MCF 10A (cell line): ENCODE data around the gene BOC. TPM values are rescaled to one million over a fixed set of nuclear protein-coding genes. Genes with fewer than 3 reads are reported as not detected.

Source experiments
- BruUV-seq: library from RNA; stranded (reverse); fragments of 400-500 nt; replicated peaks from 2 replicates; lab custom pipeline; 2021; lab: Mats Ljungman, UMichigan
- CTCF ChIA-PET: fragments of 300-600 bp; sonication (Branson Sonifier 250); formaldehyde crosslinking; extraction: SDS; loops from one replicate; lab custom pipeline; 2021; ENCODE audit warnings: antibody characterized with exemption, inconsistent platforms; lab: Yijun Ruan, JAX
- POLR2A ChIA-PET: fragments of 300-600, 350-650 bp; sonication (Branson Sonifier 250); formaldehyde crosslinking; extraction: SDS; loops from one replicate; lab custom pipeline; 2020; ENCODE audit warnings: antibody characterized with exemption, inconsistent platforms; lab: Yijun Ruan, JAX
- DNase-seq: peaks from one replicate; pipeline ENCODE4 v3.0.0-alpha.2; 2018; ENCODE audit not compliant: unreplicated experiment
- H3K27ac Mint-ChIP-seq: one replicate; pipeline ENCODE4 v1.8.0; 2022; ENCODE audit warnings: mild to moderate bottlenecking, low read depth, mixed read lengths; ENCODE audit not compliant: unreplicated experiment
- H3K27me3 Mint-ChIP-seq: one replicate; pipeline ENCODE4 v1.8.0; 2022; ENCODE audit warnings: mixed read lengths; ENCODE audit not compliant: insufficient read depth, unreplicated experiment
- H3K36me3 Mint-ChIP-seq: one replicate; pipeline ENCODE4 v1.8.0; 2022; ENCODE audit warnings: mild to moderate bottlenecking, moderate library complexity, mixed read lengths; ENCODE audit not compliant: insufficient read depth, unreplicated experiment
- H3K4me1 Mint-ChIP-seq: one replicate; pipeline ENCODE4 v1.8.0; 2022; ENCODE audit warnings: mixed read lengths; ENCODE audit not compliant: insufficient read depth, unreplicated experiment
- H3K4me3 Mint-ChIP-seq: one replicate; pipeline ENCODE4 v1.8.0; 2022; ENCODE audit warnings: mild to moderate bottlenecking, moderate library complexity, mixed read lengths; ENCODE audit not compliant: unreplicated experiment
- H3K9me3 Mint-ChIP-seq: one replicate; pipeline ENCODE4 v1.8.0; 2022; ENCODE audit warnings: mixed read lengths; ENCODE audit not compliant: unreplicated experiment
- CTCF ChIP-seq: fragments of 200-600 bp; IDR thresholded peaks from one replicate; pipeline ENCODE4 v1.8.0; 2022; ENCODE audit warnings: antibody characterized with exemption, mild to moderate bottlenecking; ENCODE audit not compliant: unreplicated experiment
- intact Hi-C: fragments of 100-400 bp; cut with micrococcal nuclease; formaldehyde crosslinking; loops from 2 replicates; pipeline ENCODE4 v1.14.1; 2022
- total RNA-seq: library from RNA; stranded (reverse); gene quantifications from 2 replicates; pipeline ENCODE4 v1.2.3, GENCODE V29; 2022

Gene BOC
- total RNA-seq, 1 experiment from 2014 or later = 1.8 TPM

DNA sequence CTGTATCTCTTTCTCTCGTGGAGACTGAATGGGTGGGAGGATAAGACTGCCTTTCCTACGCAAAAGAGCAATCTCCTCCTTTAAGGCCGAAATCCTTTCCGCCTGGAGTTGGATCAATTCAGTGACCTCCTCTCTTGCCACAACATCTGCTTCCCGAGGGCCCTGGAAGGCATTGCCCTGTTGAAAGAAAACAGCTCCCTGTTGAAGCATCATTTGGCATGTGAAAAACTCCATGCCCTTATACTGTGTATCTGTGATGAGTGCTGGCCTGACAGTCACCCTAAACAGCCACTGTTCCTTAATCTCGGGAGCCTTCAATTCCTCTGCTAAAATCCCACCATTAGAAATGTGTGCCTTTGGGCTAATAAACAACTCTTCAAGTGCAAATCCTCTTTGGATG is 80.2 kb downstream of the BOC start:
- no peak for TF ChIP-seq CTCF
- DNase-seq = no peak
- ChIA-PET CTCF (interaction anchor here (0.6 kb wide), 2 partner anchors 12 to 240 kb away, joined by 3 read pairs; no protein-coding TSS in a partner anchor), POLR2A (no interaction called here)
- Mint-ChIP-seq H3K9me3 (no peaks in the 10 kb centered on the region), H3K4me3 (no peak overlapping the region), H3K27ac (no peak overlapping the region), H3K36me3 (peaks cover 6% of the 10 kb centered on the region), H3K27me3 (no peaks in the 10 kb centered on the region), H3K4me1 (peaks cover 9% of the 10 kb centered on the region)
- intact Hi-C loops = no loop called here
- no TSS peak for BruUV-seq

DNA sequence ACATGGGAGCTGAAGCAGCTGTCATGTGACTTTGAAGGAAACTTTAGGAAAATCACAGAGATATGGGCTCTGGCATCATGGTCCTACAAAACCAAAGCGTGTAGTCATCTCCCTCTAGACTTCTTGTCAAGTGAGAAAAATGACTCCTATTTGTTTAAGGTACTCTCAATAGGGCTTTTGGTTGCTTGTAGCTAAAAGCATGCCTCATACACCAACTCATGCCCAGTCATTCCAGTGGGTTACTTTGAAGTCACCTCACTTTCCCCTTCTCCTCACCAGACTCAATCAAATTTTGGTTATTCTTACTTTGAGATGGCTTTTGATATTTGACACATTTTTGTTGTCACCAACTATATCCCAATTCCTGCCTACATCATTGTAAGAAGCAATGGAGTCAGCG is 81.6 kb downstream of the BOC start:
- no TSS peak for BruUV-seq
- no peak for TF ChIP-seq CTCF
- Mint-ChIP-seq H3K27me3 (no peaks in the 10 kb centered on the region), H3K36me3 (peaks cover 6% of the 10 kb centered on the region), H3K4me1 (no peaks in the 10 kb centered on the region), H3K9me3 (no peaks in the 10 kb centered on the region), H3K27ac (no peak overlapping the region), H3K4me3 (no peak overlapping the region)
- no peak for DNase-seq
- ChIA-PET POLR2A (no interaction called here), CTCF (interaction anchor here (0.6 to 1.3 kb wide), 5 partner anchors 157 to 462 kb away, joined by 3 to 7 read pairs (median 4); no protein-coding TSS in a partner anchor)
- intact Hi-C loops = no loop called here

- ChIA-PET POLR2A (no interaction called here), CTCF (interaction anchor here (0.6 to 1.3 kb wide), 5 partner anchors 158 to 462 kb away, joined by 3 to 7 read pairs (median 4); no protein-coding TSS in a partner anchor)
- DNase-seq = no peak
- Mint-ChIP-seq H3K27me3 (no peaks in the 10 kb centered on the region), H3K27ac (no peak overlapping the region), H3K36me3 (peaks cover 4% of the 10 kb centered on the region), H3K4me3 (no peak overlapping the region), H3K4me1 (no peaks in the 10 kb centered on the region), H3K9me3 (no peaks in the 10 kb centered on the region)
- intact Hi-C loops = no loop called here
- TF ChIP-seq CTCF = no peak
- BruUV-seq = no TSS peak
These were observed 82.0 kb downstream of the BOC start for GRCh38 chr3:113293348-113293747.

GRCh38 chr3:113295463-113295862 is 84.1 kb downstream of the BOC start:
- Mint-ChIP-seq H3K27me3 (no peaks in the 10 kb centered on the region), H3K4me3 (no peak overlapping the region), H3K36me3 (no peaks in the 10 kb centered on the region), H3K4me1 (no peaks in the 10 kb centered on the region), H3K27ac (no peak overlapping the region), H3K9me3 (no peaks in the 10 kb centered on the region)
- no TSS peak for BruUV-seq
- ChIA-PET POLR2A (interaction anchor here (0.7 kb wide), 1 partner anchor 247 kb away, joined by 3 read pairs; no protein-coding TSS in a partner anchor), CTCF (interaction anchor here (0.8 to 4.6 kb wide), 5 partner anchors 7 to 261 kb away, joined by 3 to 32 read pairs (median 5); no protein-coding TSS in a partner anchor)
- DNase-seq = no peak
- no peak for TF ChIP-seq CTCF
- intact Hi-C loops = no loop called here
